OCI-LY3 (cell line): Measurements from ENCODE around the gene ZNF443.

Source experiments
- EZH2phosphoT487 ChIP-seq: fragments of 200-600 bp; shearing (Covaris generic); IDR thresholded peaks from 2 replicates; pipeline ENCODE4 v1.6.1; 2018; ENCODE audit warnings: antibody characterized with exemption, mixed run types, low read depth
- TF ChIP-seq, protein P1 (sequence below): fragments of 200-600, 300-600 bp; sonication (generic); IDR thresholded peaks from 2 replicates; pipeline ENCODE4 v1.5.1; 2014; ENCODE audit warnings: antibody characterized with exemption, low read length, low read depth

- TF ChIP-seq, protein P1, sequence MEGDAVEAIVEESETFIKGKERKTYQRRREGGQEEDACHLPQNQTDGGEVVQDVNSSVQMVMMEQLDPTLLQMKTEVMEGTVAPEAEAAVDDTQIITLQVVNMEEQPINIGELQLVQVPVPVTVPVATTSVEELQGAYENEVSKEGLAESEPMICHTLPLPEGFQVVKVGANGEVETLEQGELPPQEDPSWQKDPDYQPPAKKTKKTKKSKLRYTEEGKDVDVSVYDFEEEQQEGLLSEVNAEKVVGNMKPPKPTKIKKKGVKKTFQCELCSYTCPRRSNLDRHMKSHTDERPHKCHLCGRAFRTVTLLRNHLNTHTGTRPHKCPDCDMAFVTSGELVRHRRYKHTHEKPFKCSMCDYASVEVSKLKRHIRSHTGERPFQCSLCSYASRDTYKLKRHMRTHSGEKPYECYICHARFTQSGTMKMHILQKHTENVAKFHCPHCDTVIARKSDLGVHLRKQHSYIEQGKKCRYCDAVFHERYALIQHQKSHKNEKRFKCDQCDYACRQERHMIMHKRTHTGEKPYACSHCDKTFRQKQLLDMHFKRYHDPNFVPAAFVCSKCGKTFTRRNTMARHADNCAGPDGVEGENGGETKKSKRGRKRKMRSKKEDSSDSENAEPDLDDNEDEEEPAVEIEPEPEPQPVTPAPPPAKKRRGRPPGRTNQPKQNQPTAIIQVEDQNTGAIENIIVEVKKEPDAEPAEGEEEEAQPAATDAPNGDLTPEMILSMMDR: no peak
- no peak for TF ChIP-seq EZH2phosphoT487
Measured at GRCh38 chr19:12425888-12426274, 14.9 kb downstream of the ZNF443 start.
